Vagina (tissue), 2 donors: ENCODE data around the gene MINDY4. TPM values are rescaled to one million over a fixed set of nuclear protein-coding genes. Genes with fewer than 3 reads are reported as not detected.
A peak's percentile ranks its signal among the peaks of the same experiment; 100 is the strongest.

Experiments
- DNase-seq, 2 donors: peaks; one replicate each; pipeline ENCODE4 v3.0.0-alpha.2; 2017; ENCODE audit errors: extremely low spot score in 2 of 2
- H3K27ac ChIP-seq: fragments of 200-600 bp; sonication (generic); one replicate; pipeline ENCODE4 v1.5.1; 2019
- H3K27me3 ChIP-seq: fragments of 200-600 bp; sonication (generic); one replicate; pipeline ENCODE4 v1.5.1; 2019
- H3K36me3 ChIP-seq, 2 donors: fragments of 200-600 bp; sonication (generic); one replicate each; pipeline ENCODE4 v1.5.1; 2017 to 2019
- H3K4me1 ChIP-seq: fragments of 200-600 bp; sonication (generic); one replicate; pipeline ENCODE4 v1.5.1; 2019
- H3K4me3 ChIP-seq, 2 donors: fragments of 200-600 bp; sonication (generic); 1 replicate in 1 of 2; 2 replicates in 1 of 2; pipeline ENCODE4 v1.5.1; 2016 to 2019
- H3K9me3 ChIP-seq: fragments of 200-600 bp; sonication (generic); one replicate; pipeline ENCODE4 v1.5.1; 2019
- POLR2A ChIP-seq, 2 donors: fragments of 450-650 bp; IDR thresholded peaks; one replicate each; pipeline ENCODE4 v1.6.1; 2017; ENCODE audit warnings: antibody characterized with exemption in 2 of 2, mild to moderate bottlenecking in 2 of 2, moderate library complexity in 2 of 2
- POLR2AphosphoS5 ChIP-seq, 2 donors: sonication (generic); formaldehyde crosslinking; IDR thresholded peaks; one replicate each; pipeline ENCODE4 v1.9.0; 2017; ENCODE audit warnings: antibody characterized with exemption in 2 of 2, mild to moderate bottlenecking in 2 of 2, low read depth in 1 of 2; ENCODE audit not compliant: insufficient read depth in 1 of 2
- intact Hi-C: fragments of 100-400 bp; cut with DNase I; formaldehyde crosslinking; loops from one replicate; pipeline ENCODE4 v1.15.1; 2023
- total RNA-seq: library from RNA; depleted of rRNA; stranded (reverse); fragments of >200 nt; gene quantifications from one replicate; pipeline ENCODE4 v1.2.3, GENCODE V29; 2016
- TF ChIP-seq, protein P1 (sequence below), 3 experiments: fragments of 450-650 bp in 2 of 3; fragments of 200-600 bp in 1 of 3; sonication (generic) in 1 of 3; IDR thresholded peaks; one replicate each; pipeline ENCODE4 v1.5.1; 2017 to 2019; ENCODE audit warnings: antibody characterized with exemption in 3 of 3, mild to moderate bottlenecking in 2 of 3, moderate library complexity in 2 of 3

MINDY4 gene
- total RNA-seq, 1 donor from 2014 or later = 10.3 TPM

- H3K9me3 ChIP-seq = no peaks in the 10 kb centered on the region
- peaks cover 52% of the 10 kb centered on the region for H3K4me1 ChIP-seq
- TF ChIP-seq, protein P1, sequence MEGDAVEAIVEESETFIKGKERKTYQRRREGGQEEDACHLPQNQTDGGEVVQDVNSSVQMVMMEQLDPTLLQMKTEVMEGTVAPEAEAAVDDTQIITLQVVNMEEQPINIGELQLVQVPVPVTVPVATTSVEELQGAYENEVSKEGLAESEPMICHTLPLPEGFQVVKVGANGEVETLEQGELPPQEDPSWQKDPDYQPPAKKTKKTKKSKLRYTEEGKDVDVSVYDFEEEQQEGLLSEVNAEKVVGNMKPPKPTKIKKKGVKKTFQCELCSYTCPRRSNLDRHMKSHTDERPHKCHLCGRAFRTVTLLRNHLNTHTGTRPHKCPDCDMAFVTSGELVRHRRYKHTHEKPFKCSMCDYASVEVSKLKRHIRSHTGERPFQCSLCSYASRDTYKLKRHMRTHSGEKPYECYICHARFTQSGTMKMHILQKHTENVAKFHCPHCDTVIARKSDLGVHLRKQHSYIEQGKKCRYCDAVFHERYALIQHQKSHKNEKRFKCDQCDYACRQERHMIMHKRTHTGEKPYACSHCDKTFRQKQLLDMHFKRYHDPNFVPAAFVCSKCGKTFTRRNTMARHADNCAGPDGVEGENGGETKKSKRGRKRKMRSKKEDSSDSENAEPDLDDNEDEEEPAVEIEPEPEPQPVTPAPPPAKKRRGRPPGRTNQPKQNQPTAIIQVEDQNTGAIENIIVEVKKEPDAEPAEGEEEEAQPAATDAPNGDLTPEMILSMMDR (IDR thresholded peaks at IDR 0.05) = no peak
- no peak for TF ChIP-seq POLR2A (IDR thresholded peaks at IDR 0.05)
- TF ChIP-seq POLR2AphosphoS5 (IDR thresholded peaks at IDR 0.05; ENCODE audit: insufficient read depth in 1 of 2, low read depth in 1 of 2) = no peak
- no peak for DNase-seq
- no peaks in the 10 kb centered on the region for H3K27me3 ChIP-seq
- no peak overlapping the region for H3K4me3 ChIP-seq
- H3K27ac ChIP-seq = peak overlapping the region; percentile 40
- intact Hi-C loops = no loop called here
- no peaks in the 10 kb centered on the region for H3K36me3 ChIP-seq
Observed at GRCh38 chr7:30907527-30908267, 136.5 kb downstream of the MINDY4 start.

- Histone ChIP-seq H3K9me3 (no peaks in the 10 kb centered on the region), H3K36me3 (no peaks in the 10 kb centered on the region), H3K4me3 (no peak overlapping the region), H3K27ac (peak overlapping the region; percentile 40), H3K4me1 (peaks cover 52% of the 10 kb centered on the region), H3K27me3 (no peaks in the 10 kb centered on the region)
- intact Hi-C loops = no loop called here
- DNase-seq = no peak
- TF ChIP-seq, protein P1 (IDR thresholded peaks at IDR 0.05) = no peak
- TF ChIP-seq POLR2A (IDR thresholded peaks at IDR 0.05) (no peak), POLR2AphosphoS5 (IDR thresholded peaks at IDR 0.05; ENCODE audit: insufficient read depth in 1 of 2, low read depth in 1 of 2) (no peak)
Observed at GRCh38 chr7:30908681-30909080, 137.5 kb downstream of the MINDY4 start.

DNA sequence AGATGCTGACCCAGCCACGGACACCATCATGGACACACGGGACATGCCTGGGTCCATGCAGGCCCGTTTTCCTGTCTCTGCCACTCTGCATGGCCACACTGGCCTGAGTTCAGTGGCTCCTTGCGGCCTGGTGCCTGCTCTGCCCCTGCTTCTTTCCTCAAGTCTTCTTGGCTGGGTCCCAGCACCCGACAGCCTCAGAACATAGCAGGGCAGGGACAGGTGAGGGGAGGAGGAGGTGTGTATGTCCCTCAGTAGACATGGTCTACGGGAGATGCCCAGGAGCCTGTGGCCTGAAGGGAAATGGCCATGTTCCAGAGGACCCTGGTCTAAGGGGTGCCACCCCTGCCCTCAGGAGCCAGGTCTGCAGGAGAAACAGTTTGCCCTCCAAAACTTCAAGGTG, 138.2 kb downstream of the MINDY4 start:
- H3K27ac ChIP-seq = peak overlapping the region; percentile 13
- no peaks in the 10 kb centered on the region for H3K27me3 ChIP-seq
- intact Hi-C loops = no loop called here
- no peaks in the 10 kb centered on the region for H3K36me3 ChIP-seq
- no peak for DNase-seq
- no peak for TF ChIP-seq POLR2A (IDR thresholded peaks at IDR 0.05)
- TF ChIP-seq, protein P1 (IDR thresholded peaks at IDR 0.05) = no peak
- TF ChIP-seq POLR2AphosphoS5 (IDR thresholded peaks at IDR 0.05; ENCODE audit: insufficient read depth in 1 of 2, low read depth in 1 of 2) = no peak
- H3K9me3 ChIP-seq = no peaks in the 10 kb centered on the region
- H3K4me3 ChIP-seq = no peak overlapping the region
- peaks cover 53% of the 10 kb centered on the region for H3K4me1 ChIP-seq

DNA sequence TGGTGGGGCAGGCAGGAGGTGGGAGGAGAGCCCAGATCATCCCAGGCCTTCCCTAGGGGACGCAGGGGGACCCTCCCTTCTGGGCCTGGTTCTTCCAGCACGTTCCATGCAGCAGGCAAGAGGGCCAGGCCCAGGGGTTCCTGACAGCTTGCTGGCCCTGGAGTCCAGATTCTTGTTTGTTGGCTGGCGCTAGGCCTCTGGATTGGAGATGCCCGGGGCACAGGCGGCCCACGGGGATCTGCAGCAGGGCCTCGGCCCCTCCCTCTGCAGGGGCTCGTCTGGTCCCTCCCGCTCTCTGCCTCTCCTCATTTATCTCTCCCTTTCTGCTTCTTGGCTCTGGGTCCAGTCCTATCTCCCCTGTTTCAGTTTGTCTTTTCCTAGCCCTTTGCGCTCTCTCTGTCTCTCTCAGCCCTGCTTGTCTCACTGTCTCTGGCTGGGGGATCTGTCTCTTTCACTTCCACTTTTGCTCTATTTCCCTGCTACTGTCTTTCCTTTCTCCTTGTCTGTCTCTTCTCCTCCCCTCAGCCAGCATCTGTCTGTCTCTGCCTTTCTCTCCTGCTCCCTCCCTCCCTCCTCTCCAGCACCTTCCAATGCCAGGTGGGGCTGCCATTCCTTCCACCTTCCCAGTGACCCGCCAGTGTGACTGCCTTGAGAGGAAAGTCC, 139.3 kb downstream of the MINDY4 start:
- Histone ChIP-seq H3K27ac (peak overlapping the region; percentile 63), H3K4me3 (peak overlapping the region in 1 of 2 donors; percentile 39), H3K4me1 (peaks cover 47% of the 10 kb centered on the region), H3K36me3 (no peaks in the 10 kb centered on the region), H3K27me3 (no peaks in the 10 kb centered on the region), H3K9me3 (no peaks in the 10 kb centered on the region)
- no peak for DNase-seq
- TF ChIP-seq POLR2A (IDR thresholded peaks at IDR 0.05) = no peak
- intact Hi-C loops = no loop called here

- H3K9me3 ChIP-seq = no peaks in the 10 kb centered on the region
- no peak for DNase-seq
- H3K27ac ChIP-seq = peak overlapping the region; percentile 63
- no peaks in the 10 kb centered on the region for H3K27me3 ChIP-seq
- H3K4me3 ChIP-seq = peak overlapping the region; percentile 39 to 44
- intact Hi-C loops = no loop called here
- H3K36me3 ChIP-seq = no peaks in the 10 kb centered on the region
- peaks cover 41% of the 10 kb centered on the region for H3K4me1 ChIP-seq
- no peak for TF ChIP-seq POLR2A (IDR thresholded peaks at IDR 0.05)
- TF ChIP-seq POLR2AphosphoS5 (IDR thresholded peaks at IDR 0.05; ENCODE audit: insufficient read depth in 1 of 2, low read depth in 1 of 2) = no peak
- TF ChIP-seq, protein P1 (IDR thresholded peaks at IDR 0.05) = no peak
Observed at GRCh38 chr7:30911133-30911532, 139.9 kb downstream of the MINDY4 start.
